Sciatic nerve (tissue), 2 donors: ENCODE results near the gene CHID1. TPM values are rescaled to one million over a fixed set of nuclear protein-coding genes. Genes with fewer than 3 reads are reported as not detected.

Source experiments
- ATAC-seq: fragments of 200-7000 bp; cut with Tn5 transposase; one replicate; pipeline ENCODE4 v1.9.1; 2020; ENCODE audit warnings: mild to moderate bottlenecking, moderate library complexity
- DNase-seq: peaks from one replicate; pipeline ENCODE4 v3.0.0-alpha.2; 2020; ENCODE audit warnings: low spot score
- intact Hi-C: fragments of 100-400 bp; cut with DNase I; formaldehyde crosslinking; loops from one replicate; pipeline ENCODE4 v1.14.2; 2022
- total RNA-seq: library from RNA; stranded (reverse); fragmentation: NEBNext Ultra II Directional; extraction: Animal tissue kit (Norgen Biotek cat#: 25700); gene quantifications from one replicate; pipeline ENCODE4 v1.2.1, GENCODE V29; 2021
- donor health status: DM: no; HTN: no; CAD: no.
- donor health status: DM: no; HTN: no; CAD: no.

CHID1 gene
- total RNA-seq, 1 donor from 2014 or later: 59.4 TPM

GRCh38 chr11:934527-934926 lies 23.9 kb upstream of the CHID1 start:
- ATAC-seq (no peak), DNase-seq (no peak)
- intact Hi-C loops: no loop called here

- DNase-seq: no peak
- ATAC-seq: no peak
- intact Hi-C loops: no loop called here
Observed at GRCh38 chr11:933936-934335, 23.3 kb upstream of the CHID1 start.

DNA sequence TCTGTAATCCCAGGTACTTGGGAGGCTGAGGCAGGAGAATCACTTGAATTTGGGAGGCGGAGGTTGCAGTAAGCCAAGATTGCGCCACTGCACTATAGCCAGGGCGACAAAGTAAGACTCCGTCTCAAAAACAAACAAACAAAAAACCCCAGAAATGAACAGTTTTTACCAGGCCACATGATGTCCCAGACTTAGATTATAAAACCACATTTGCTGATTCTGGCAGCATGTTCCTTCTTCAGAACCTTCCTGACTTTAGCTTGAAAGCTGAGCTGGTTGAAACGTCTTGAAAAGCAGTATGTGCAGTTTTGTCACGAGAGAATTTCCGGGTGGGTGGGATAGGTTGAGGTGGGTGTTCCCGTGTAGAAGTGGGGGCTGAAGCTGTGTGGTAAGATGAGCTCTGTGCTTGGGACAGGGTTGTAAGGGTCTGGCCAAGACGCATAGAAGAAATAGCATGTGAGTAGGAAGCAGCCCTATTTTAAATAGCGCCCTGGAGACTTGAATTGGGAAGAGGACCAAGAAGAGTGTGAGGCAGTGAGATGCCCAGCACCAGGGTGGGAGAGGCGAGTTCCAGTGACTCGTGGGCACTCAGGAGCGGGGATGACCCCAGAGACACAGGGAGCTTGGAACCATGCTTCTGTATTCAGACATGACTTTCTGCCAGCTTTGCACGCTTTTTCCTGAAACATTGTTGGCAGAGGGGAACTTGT lies 22.7 kb upstream of the CHID1 start:
- intact Hi-C loops: no loop called here
- DNase-seq (no peak), ATAC-seq (peak; percentile 59)

DNA sequence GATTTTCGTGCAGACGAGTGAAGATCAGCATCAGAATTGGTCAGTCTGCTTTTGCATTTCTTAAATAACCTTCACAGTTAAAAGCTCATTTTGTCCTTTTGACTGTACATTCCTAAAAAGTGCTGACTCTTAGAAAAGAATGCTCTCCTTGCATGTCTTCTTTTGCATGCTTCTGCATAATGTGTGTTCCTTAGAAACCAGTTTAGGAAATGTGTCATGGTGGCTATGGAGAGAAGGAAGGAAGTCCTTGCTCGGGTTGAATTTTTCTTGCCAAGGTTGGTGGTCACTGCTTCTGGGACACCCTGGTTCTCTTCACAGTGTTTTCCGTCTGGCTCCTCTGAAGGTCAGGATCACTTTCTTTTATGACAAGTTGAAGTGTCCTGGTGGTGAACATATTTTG lies 21.8 kb upstream of the CHID1 start:
- ATAC-seq (peak; percentile 65), DNase-seq (no peak)
- intact Hi-C loops: no loop called here

- no peak for DNase-seq
- no peak for ATAC-seq
- intact Hi-C loops: no loop called here
Observed at GRCh38 chr11:931385-931784, 20.8 kb upstream of the CHID1 start.

DNA sequence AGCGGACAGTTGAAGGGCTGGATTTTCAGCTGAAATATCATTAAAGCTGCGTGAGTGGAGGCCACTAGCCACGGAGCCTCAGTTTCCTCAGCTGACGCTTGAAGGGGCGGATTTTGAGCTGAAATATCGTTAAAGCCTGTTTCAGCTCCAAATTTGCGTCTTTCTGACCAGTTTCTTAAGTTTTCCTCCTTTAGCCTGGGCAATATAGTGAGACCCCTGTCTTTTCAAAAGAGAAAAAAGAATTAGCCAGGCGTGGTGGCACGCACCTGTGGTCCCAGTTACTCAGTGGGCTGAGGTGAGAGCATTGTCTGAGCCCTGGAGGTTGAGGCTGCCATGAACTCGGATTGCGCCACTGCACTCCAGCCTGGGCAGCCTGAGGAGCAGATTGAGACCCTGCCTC lies 18.8 kb upstream of the CHID1 start:
- no peak for ATAC-seq
- intact Hi-C loops: no loop called here
- no peak for DNase-seq

GRCh38 chr11:928786-929185 lies 18.2 kb upstream of the CHID1 start:
- no peak for ATAC-seq
- no peak for DNase-seq
- intact Hi-C loops: no loop called here

DNA sequence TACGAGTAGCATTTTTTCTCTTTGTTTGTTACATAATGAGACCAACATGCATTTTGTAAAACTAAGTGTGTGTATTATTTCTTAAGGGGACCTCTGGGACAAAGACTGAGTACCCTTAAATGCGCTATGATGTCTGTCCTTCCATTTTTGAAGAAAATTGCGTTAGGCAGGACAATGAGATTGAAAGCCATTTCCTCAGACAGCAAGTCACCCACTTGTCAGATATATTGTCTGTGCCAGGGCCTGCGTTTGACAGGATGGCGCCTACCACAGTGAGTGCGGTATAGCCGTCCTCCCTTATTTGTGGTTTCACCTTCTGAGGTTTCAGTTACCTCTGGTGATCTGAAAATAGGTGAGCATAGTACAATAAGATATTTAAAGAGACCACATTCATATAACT lies 17.3 kb upstream of the CHID1 start:
- DNase-seq: no peak
- ATAC-seq: no peak
- intact Hi-C loops: no loop called here

- peak; percentile 66 for ATAC-seq
- intact Hi-C loops: no loop called here
- no peak for DNase-seq
Observed at GRCh38 chr11:926341-926916, 15.8 kb upstream of the CHID1 start.

DNA sequence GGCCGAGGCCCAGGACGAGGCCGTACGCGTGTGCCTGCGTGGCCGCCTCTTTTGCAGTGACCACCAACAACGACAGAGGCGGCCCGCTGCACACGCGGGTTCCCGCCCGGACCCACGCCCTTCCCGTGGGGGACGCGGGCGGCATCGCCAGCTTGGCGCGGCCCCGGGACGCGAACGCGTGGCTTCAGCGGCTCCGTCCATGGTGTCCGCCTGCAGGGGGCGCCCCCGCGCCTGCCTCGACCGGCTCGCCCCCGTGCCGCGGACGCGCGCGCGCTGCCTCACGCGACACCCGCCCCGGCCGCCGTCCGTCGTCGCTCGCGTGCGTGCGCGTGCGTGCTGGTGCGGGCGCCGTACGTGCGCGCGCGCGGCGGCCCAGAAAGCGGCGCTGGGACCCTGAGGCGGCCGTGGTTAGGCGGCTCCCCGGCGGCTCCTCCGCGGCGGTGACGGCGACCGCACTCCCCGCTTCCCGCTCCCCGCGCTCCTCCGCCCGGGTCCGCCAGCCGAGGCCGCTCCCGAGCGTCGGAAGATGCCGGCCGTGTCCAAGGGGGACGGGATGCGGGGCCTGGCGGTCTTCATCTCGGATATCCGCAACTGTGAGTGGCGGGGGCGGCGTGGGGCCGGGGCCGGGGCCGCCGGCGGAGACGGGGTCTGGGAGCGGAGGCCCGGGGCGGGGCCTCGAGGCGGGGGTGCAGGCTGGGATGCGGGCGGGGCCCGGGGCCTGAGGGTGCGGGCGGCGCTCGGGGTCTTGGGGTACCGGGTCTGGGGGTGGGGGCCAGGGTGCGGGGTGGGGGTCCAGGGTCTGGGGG lies 15.1 kb upstream of the CHID1 start, which contains the start of gene AP2A2:
Gene AP2A2, plus strand, starts transcription at position 375 of the 806 bp plus-strand sequence. Its CDS starts 152 bp downstream, at position 527.
- intact Hi-C loops: no loop called here

DNA sequence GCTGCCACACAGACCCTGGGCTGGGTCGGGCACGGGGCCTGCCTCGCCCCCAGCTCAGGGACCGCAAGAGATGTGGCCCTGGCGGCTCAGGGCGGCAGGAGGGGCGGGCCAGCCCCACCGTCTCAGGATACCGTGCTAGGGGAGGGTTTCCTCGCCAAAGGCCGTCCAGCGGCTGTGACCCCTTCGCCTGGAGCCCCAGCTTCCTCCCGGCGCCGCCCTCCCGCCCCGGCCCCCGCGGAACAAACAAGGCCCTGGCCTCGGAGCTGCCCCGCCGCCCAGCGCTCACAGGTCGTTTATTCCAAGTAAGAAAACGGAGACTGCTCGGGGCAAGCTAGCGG lies 14.5 kb upstream of the CHID1 start:
- no peak for DNase-seq
- intact Hi-C loops: no loop called here
- peak; percentile 5 for ATAC-seq

More for the DNA sequence above, 15.1 kb upstream of the CHID1 start, which contains the start of gene AP2A2:
- DNase-seq (peak; percentile 93), ATAC-seq (peak; percentile 83)

DNA sequence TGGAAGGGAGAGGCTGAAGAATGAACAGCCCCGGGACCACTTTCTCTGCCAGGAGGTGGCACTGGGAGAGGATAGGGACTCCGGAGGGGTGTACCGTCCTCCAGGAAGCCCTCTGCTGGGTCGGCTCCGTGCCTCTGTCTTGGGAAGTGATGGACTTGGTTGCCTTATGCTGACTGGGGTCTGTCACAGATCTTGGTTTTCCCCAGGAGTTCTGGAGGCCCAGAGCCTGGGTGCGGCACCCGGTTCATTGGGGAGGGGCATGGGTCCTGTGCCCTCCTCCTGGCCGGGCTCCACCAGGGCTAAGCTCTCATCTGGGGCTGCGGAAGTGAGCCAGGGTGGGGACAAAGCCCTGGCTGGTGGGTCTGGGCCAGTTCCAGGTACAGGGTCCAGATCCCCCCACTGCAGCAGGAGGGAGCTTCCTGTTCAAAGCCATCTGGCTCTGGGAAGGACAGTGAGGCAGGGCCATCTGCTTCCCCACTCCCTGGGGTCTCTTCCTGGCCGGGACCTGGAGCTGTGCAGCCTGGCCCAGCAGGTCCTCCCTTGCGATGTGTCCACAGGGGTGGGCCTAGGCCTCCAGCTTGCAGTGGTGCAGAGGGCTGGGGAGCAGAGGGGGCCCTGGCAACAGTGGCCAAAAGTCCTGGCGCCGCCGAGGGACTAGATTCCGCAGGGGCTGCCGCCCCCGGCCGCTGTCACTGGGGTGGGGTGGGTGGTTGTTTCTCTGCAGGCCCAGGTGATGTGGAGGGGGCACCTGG lies 14.0 kb upstream of the CHID1 start:
- intact Hi-C loops: no loop called here
- ATAC-seq (peak; percentile 7), DNase-seq (no peak)

DNA sequence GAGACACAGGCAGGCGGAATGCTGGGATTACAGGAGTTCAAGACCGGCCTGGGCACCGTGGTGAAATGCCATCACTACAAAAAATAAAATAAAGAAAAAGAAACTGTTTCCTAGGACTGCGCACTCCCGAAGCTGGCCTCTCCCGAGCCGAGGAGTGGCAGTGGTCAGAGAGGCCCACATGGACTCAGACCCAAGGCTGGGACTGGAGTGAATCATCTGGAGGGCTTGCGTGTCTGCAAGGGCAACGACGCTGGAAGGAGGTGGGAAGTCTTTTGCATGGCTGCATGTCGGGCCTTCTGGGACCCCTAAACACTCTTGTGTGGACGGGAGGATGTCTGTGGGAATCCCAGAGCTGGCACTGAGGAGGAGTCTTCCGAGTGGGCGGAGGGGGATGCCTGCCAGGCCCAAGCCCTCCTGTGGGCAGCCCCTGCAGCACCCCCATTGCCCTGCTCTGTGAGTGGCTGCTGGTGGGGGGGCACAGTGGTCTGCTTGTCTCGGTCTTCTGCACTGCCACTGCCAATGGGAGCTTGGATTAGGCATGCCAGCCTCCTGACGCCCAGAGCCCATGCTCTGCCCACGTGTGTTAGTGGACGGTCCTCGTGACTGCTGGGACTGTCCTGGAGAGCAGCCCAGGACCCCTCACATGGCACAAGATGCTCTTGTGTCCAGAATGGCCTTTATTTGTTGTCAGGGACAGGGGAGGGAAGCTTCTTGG lies 13.2 kb upstream of the CHID1 start:
- ATAC-seq (no peak), DNase-seq (no peak)
- intact Hi-C loops: no loop called here

- ATAC-seq (no peak), DNase-seq (no peak)
- intact Hi-C loops: no loop called here
Observed at GRCh38 chr11:921921-922678, 11.5 kb upstream of the CHID1 start.

GRCh38 chr11:917426-917825 lies 6.8 kb upstream of the CHID1 start:
- intact Hi-C loops: no loop called here
- DNase-seq (no peak), ATAC-seq (no peak)

DNA sequence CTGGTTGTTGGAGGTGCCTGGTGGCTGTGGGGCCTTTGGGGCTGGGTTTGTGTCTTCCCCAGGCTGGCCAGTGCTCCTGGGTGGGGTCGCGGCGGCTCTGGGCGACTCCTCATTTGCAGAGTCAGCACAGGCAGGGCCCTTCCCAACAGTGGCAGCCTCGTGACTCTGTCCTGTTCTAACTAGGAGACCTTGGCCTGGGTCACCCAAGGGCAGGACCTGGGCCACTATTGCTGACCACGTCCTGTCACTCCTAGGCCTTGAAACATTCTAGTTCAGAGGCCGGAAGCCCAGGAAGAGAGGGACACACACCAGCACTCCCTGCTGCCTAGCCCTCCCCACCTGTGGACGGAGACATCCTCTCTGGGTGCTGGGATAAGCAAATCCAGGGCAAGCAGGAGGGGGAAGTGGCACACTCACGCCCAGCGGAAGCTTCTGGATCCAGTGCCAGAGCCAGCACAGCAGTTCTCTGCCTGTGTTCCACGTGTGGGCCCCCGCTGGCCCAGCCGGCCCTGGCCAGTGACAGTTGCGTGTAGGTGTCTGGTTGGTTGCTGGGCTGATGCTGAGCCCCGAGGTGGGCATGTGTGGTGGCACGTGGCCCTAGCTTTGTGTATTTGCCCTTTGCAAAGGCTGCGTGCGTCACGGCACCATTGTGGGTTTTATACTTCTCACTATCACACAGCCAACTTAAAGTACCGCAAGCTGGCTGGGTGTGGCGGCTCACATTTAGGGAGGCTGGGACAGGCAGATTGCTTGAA lies 4.3 kb upstream of the CHID1 start:
- ATAC-seq: peak; percentile 70
- peak; percentile 76 for DNase-seq
- intact Hi-C loops: no loop called here

DNA sequence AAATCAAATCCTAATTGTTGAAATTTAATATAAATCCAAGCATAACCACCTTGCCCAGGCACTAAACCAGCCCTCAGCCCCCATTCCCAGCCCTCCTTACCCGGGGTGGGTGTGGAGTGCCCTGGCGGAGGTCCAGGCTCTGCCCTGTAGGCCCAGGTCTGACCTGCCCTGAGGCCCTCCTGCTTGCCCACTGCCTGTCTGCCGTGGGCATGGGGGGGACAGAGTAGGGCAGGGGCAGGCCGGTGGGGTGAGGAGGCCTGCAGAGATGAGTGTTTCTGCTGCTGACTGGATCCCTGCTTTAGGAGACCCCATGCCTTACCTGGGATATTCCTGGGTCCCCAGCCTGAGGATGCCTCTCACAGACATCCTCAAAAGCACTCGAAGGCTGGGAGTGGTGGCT lies 3.6 kb upstream of the CHID1 start:
- intact Hi-C loops: no loop called here
- DNase-seq: no peak
- no peak for ATAC-seq

- no peak for DNase-seq
- intact Hi-C loops: no loop called here
- no peak for ATAC-seq
Observed at GRCh38 chr11:913043-913442, 2.4 kb upstream of the CHID1 start.
